Kidney epithelial cell (primary cell): ENCODE measurements around the gene TTC6. TPM values are rescaled to one million over a fixed set of nuclear protein-coding genes. Genes with fewer than 3 reads are reported as not detected.

ENCODE experiments used
- DNase-seq: peaks from one replicate; pipeline ENCODE4 v3.0.0-alpha.2; 2010; ENCODE audit warnings: low read depth
- H3K27me3 ChIP-seq: 2 replicates; pipeline ENCODE4 v1.6.0; 2011; ENCODE audit warnings: low read length; ENCODE audit not compliant: control insufficient read depth, insufficient read depth
- H3K36me3 ChIP-seq: 2 replicates; pipeline ENCODE4 v1.5.1; 2011; ENCODE audit warnings: low read length; ENCODE audit not compliant: control insufficient read depth, insufficient read depth
- H3K4me3 ChIP-seq: 2 replicates; pipeline ENCODE4 v1.5.1; 2011; ENCODE audit warnings: low read depth, mild to moderate bottlenecking, control low read depth, low read length
- total RNA-seq: library from RNA; depleted of rRNA; stranded (reverse); fragments of >200 nt; gene quantifications from 2 replicates; pipeline ENCODE4 v1.2.3, GENCODE V29; 2015
- TF ChIP-seq, protein P1 (sequence below): IDR thresholded peaks from 2 replicates; pipeline ENCODE4 v1.5.1; 2011; ENCODE audit warnings: mild to moderate bottlenecking, moderate library complexity, low read length, control low read depth, inconsistent platforms; ENCODE audit not compliant: insufficient read depth, poor library complexity, severe bottlenecking

Gene TTC6
- total RNA-seq, 1 donor from 2014 or later: 0.13 TPM

- Histone ChIP-seq H3K4me3 (no peak overlapping the region), H3K27me3 (no peaks in the 10 kb centered on the region), H3K36me3 (no peaks in the 10 kb centered on the region)
- TF ChIP-seq, protein P1, sequence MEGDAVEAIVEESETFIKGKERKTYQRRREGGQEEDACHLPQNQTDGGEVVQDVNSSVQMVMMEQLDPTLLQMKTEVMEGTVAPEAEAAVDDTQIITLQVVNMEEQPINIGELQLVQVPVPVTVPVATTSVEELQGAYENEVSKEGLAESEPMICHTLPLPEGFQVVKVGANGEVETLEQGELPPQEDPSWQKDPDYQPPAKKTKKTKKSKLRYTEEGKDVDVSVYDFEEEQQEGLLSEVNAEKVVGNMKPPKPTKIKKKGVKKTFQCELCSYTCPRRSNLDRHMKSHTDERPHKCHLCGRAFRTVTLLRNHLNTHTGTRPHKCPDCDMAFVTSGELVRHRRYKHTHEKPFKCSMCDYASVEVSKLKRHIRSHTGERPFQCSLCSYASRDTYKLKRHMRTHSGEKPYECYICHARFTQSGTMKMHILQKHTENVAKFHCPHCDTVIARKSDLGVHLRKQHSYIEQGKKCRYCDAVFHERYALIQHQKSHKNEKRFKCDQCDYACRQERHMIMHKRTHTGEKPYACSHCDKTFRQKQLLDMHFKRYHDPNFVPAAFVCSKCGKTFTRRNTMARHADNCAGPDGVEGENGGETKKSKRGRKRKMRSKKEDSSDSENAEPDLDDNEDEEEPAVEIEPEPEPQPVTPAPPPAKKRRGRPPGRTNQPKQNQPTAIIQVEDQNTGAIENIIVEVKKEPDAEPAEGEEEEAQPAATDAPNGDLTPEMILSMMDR: no peak
- no peak for DNase-seq
These were observed 46.7 kb downstream of the TTC6 start for GRCh38 chr14:37642125-37642524.

DNA sequence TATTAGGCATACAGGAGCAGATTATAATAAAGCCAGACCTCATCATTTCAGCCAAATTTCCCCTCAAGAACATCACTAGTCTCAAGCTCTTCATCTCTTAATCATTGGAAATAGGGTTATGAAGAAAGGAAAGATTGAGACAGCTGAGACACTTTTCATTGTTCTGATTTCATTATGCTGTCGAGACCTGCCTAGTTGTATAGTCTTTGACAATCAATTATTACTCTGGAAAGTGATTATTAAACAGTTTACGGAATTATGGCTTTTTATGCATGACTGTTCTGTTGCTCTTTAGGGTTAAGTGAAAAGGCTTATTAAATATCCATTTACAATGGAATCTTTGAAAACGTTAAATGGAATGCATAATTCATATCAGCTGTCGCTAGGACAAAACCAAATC lies 48.3 kb downstream of the TTC6 start:
- no peak overlapping the region for H3K4me3 ChIP-seq
- H3K27me3 ChIP-seq: no peaks in the 10 kb centered on the region
- no peak for DNase-seq
- no peaks in the 10 kb centered on the region for H3K36me3 ChIP-seq
- TF ChIP-seq, protein P1: no peak

Other genes with a start within 250 kb of the TTC6 start
- gene FOXA1, start 380 bp upstream of the TTC6 start, total RNA-seq: 7.4 and 8.2 TPM in 2 replicates